Tibial nerve (tissue), 3 donors: ENCODE data around the gene SON.

Experiments used
- CTCF ChIP-seq, 5 experiments: fragments of 200-600 bp in 3 of 5; fragments of 450-650 bp in 2 of 5; sonication (generic) in 3 of 5; IDR thresholded peaks; one replicate each; pipeline ENCODE4 v1.5.1; 2016 to 2019; ENCODE audit warnings: antibody characterized with exemption in 5 of 5, mild to moderate bottlenecking in 3 of 5, moderate library complexity in 2 of 5
- POLR2A ChIP-seq, 2 donors: fragments of 450-650 bp; IDR thresholded peaks; one replicate each; pipeline ENCODE4 v1.6.1; 2017; ENCODE audit warnings: antibody characterized with exemption in 2 of 2, mild to moderate bottlenecking in 2 of 2, moderate library complexity in 2 of 2

GRCh38 chr21:33578214-33578613 is 35.4 kb downstream of the SON start:
- no peak for TF ChIP-seq CTCF (IDR thresholded peaks at IDR 0.05)
- TF ChIP-seq POLR2A (IDR thresholded peaks at IDR 0.05) = no peak
